ENCODE results near the gene ARL16. TPM values are rescaled to one million over a fixed set of nuclear protein-coding genes. Genes with fewer than 3 reads are reported as not detected.

The ARL16 gene
- total RNA-seq, 1 experiment from 2014 or later, result 46.7 TPM

DNA sequence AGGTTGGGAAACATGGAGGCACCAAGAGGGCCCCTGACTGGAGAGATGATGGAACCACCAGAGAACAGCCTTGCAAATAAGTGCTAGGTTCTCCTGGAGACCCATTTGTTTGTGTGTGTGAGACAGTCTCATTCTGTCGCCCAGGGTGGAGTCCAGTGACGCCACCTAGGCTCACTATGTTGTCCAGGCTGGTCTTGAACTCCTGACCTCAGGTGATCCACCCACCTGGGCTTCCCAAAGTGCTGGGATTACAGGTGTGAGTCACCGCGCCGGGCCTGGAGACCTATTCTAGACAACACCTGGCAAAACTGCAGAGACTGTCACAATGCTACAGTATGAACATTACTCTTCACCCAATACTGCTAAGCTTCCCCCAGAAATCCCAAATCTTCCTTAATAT, 48.2 kb downstream of the ARL16 start (continued):
- TF ChIP-seq TCF7 (CRISPR knock-in tag; IDR thresholded peaks at IDR 0.05; ENCODE audit: low read depth) (no peak), ELF4 (CRISPR knock-in tag; IDR thresholded peaks at IDR 0.05; ENCODE audit: low read depth) (no peak), ZNF219 (CRISPR knock-in tag; IDR thresholded peaks at IDR 0.05; ENCODE audit: borderline replicate concordance) (no peak)
- TF ChIP-seq, protein P1, sequence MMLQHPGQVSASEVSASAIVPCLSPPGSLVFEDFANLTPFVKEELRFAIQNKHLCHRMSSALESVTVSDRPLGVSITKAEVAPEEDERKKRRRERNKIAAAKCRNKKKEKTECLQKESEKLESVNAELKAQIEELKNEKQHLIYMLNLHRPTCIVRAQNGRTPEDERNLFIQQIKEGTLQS (CRISPR knock-in tag; conservative IDR thresholded peaks at IDR 0.05), result no peak

GRCh38 chr17:81631482-81631881, 52.1 kb downstream of the ARL16 start:
- ATAC-seq (no peak), DNase-seq (ENCODE audit: low spot score) (no peak)
- ChIA-PET CTCF (interaction anchor here (1.1 kb wide), 1 partner anchor 30 kb away, joined by 3 read pairs; no protein-coding TSS in a partner anchor), POLR2A (no interaction called here)
- TF ChIP-seq, protein P2, sequence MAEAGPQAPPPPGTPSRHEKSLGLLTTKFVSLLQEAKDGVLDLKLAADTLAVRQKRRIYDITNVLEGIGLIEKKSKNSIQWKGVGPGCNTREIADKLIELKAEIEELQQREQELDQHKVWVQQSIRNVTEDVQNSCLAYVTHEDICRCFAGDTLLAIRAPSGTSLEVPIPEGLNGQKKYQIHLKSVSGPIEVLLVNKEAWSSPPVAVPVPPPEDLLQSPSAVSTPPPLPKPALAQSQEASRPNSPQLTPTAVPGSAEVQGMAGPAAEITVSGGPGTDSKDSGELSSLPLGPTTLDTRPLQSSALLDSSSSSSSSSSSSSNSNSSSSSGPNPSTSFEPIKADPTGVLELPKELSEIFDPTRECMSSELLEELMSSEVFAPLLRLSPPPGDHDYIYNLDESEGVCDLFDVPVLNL (CRISPR knock-in tag; IDR thresholded peaks at IDR 0.05; ENCODE audit: borderline replicate concordance, low read depth), result no peak
- TF ChIP-seq MYBL2 (CRISPR knock-in tag; IDR thresholded peaks at IDR 0.05) (no peak), OVOL2 (CRISPR knock-in tag; IDR thresholded peaks at IDR 0.05; ENCODE audit: borderline replicate concordance) (no peak)
- H3K27me3 Mint-ChIP-seq (ENCODE audit: low read depth), result no peaks in the 10 kb centered on the region
- peaks cover 37% of the 10 kb centered on the region for H3K36me3 Mint-ChIP-seq
- H3K4me3 Mint-ChIP-seq, result no peak overlapping the region
- H3K4me1 Mint-ChIP-seq, result peaks cover 10% of the 10 kb centered on the region
- H3K27ac Mint-ChIP-seq, result no peak overlapping the region
- 0 out of 2 replicates have a peak, but pooled peaks cover 3% of the 10 kb centered on the region for H3K9me3 Mint-ChIP-seq

Small RNAs within 50 kb of the gene (microRNA-seq; reads per million reads assigned to microRNA genes)
- not detected for gene MIR6786 (ENCODE audit: borderline number of aligned reads)

Other genes starting within 250 kb of the ARL16 start
- 3,338 to 3,455 TPM (median 3,348 TPM) in 3 replicates for gene ACTG1, start 171.0 kb downstream of the ARL16 start, total RNA-seq (2021)
- 0.31 to 0.89 TPM (median 0.46 TPM) in 3 replicates for gene FSCN2, start 155.4 kb downstream of the ARL16 start, total RNA-seq (2021)
- gene FAAP100, start 131.4 kb downstream of the ARL16 start, total RNA-seq (2021), result 44.7 to 54.7 TPM (median 47.8 TPM) in 3 replicates
- gene NPLOC4, start 46.7 kb downstream of the ARL16 start, total RNA-seq (2021), result 80.3 to 89.2 TPM (median 83.5 TPM) in 3 replicates
- gene TSPAN10, start 46.6 kb downstream of the ARL16 start, total RNA-seq (2021), result 1.5 to 3.0 TPM (median 2.4 TPM) in 3 replicates
- gene PDE6G, start 27.3 kb downstream of the ARL16 start, total RNA-seq (2021), result 4.4 to 6.9 TPM (median 6.3 TPM) in 3 replicates
- gene OXLD1, start 17.2 kb downstream of the ARL16 start, total RNA-seq (2021), result 47.0 to 49.6 TPM (median 48.1 TPM) in 3 replicates
- gene CCDC137, start 17.1 kb downstream of the ARL16 start, total RNA-seq (2021), result 34.3 to 36.8 TPM (median 35.2 TPM) in 3 replicates
- 83.7 to 113 TPM (median 90.8 TPM) in 3 replicates for gene HGS, start 214 bp upstream of the ARL16 start, total RNA-seq (2021)
- 134 to 139 TPM (median 136 TPM) in 3 replicates for gene MRPL12, start 19.6 kb upstream of the ARL16 start, total RNA-seq (2021)
- 34.0 to 38.7 TPM (median 37.9 TPM) in 3 replicates for gene SLC25A10, start 28.5 kb upstream of the ARL16 start, total RNA-seq (2021)
- gene GCGR, start 120.4 kb upstream of the ARL16 start, total RNA-seq (2021), result 0.85 to 1.4 TPM (median 1.4 TPM) in 3 replicates
- gene MCRIP1, start 149.5 kb upstream of the ARL16 start, total RNA-seq (2021), result 126 to 144 TPM (median 131 TPM) in 3 replicates
- not detected in 3 replicates for gene PPP1R27, start 151.3 kb upstream of the ARL16 start, total RNA-seq (2021)
- 343 to 380 TPM (median 360 TPM) in 3 replicates for gene P4HB, start 176.7 kb upstream of the ARL16 start, total RNA-seq (2021)
- 200 to 247 TPM (median 203 TPM) in 3 replicates for gene ARHGDIA, start 187.5 kb upstream of the ARL16 start, total RNA-seq (2021)
- 172 to 212 TPM (median 174 TPM) in 3 replicates for gene ALYREF, start 207.8 kb upstream of the ARL16 start, total RNA-seq (2021)
- gene ANAPC11, start 207.9 kb upstream of the ARL16 start, total RNA-seq (2021), result 217 to 249 TPM (median 245 TPM) in 3 replicates
- gene NPB, start 218.4 kb upstream of the ARL16 start, total RNA-seq (2021), result 1.9 to 2.1 TPM (median 1.9 TPM) in 3 replicates
- 24.7 to 31.4 TPM (median 26.3 TPM) in 3 replicates for gene PCYT2, start 227.6 kb upstream of the ARL16 start, total RNA-seq (2021)
- gene SIRT7, start 234.4 kb upstream of the ARL16 start, total RNA-seq (2021), result 19.5 to 24.2 TPM (median 20.9 TPM) in 3 replicates
- 24.2 to 29.8 TPM (median 24.3 TPM) in 3 replicates for gene MAFG, start 243.9 kb upstream of the ARL16 start, total RNA-seq (2021)